Neural progenitor cell (in vitro differentiated cells): ENCODE data around the gene EPS8L1.

Experiments
- CTCF ChIP-seq: fragments of 200-600 bp; sonication (generic); IDR thresholded peaks from 2 replicates; pipeline ENCODE4 v1.5.1; 2017; ENCODE audit warnings: antibody characterized with exemption, mild to moderate bottlenecking
- EZH2 ChIP-seq: fragments of 200-600 bp; sonication (generic); IDR thresholded peaks from 2 replicates; pipeline ENCODE4 v1.6.1; 2017; ENCODE audit warnings: antibody characterized with exemption, mild to moderate bottlenecking, moderate library complexity

- TF ChIP-seq EZH2, result no peak
- no peak for TF ChIP-seq CTCF
Measured at GRCh38 chr19:55117663-55118391, 42.2 kb downstream of the EPS8L1 start.
